HepG2 (cell line): Measurements from ENCODE around the gene AIF1. TPM values are rescaled to one million over a fixed set of nuclear protein-coding genes. Genes with fewer than 3 reads are reported as not detected.
A peak's percentile ranks its signal among the peaks of the same experiment; 100 is the strongest.

Source experiments
- CC2D1A ChIP-seq: sonication (generic); formaldehyde crosslinking; IDR thresholded peaks from 2 replicates; pipeline ENCODE4 v1.8.1; 2023; ENCODE audit warnings: mild to moderate bottlenecking, missing genetic modification reagents
- HCFC1 ChIP-seq: fragments of 150-350 bp; IDR thresholded peaks from 2 replicates; pipeline ENCODE4 v1.6.1; 2014; ENCODE audit warnings: low read depth, low read length
- HHEX ChIP-seq: IDR thresholded peaks from 2 replicates; pipeline ENCODE4 v1.6.1; 2016; ENCODE audit warnings: control low read depth
- HNF4A ChIP-seq: sonication (generic); formaldehyde crosslinking; IDR thresholded peaks from 2 replicates; pipeline ENCODE4 v1.4.0; 2020; ENCODE audit warnings: missing genetic modification reagents
- ISL2 ChIP-seq: sonication (generic); formaldehyde crosslinking; IDR thresholded peaks from 2 replicates; pipeline ENCODE4 v1.5.0; 2020; ENCODE audit warnings: missing genetic modification reagents
- MBD4 ChIP-seq: IDR thresholded peaks from 2 replicates; pipeline ENCODE4 v1.6.1; 2012; ENCODE audit warnings: low read length, inconsistent platforms, borderline replicate concordance
- MLXIP ChIP-seq: sonication (generic); formaldehyde crosslinking; IDR thresholded peaks from 2 replicates; pipeline ENCODE4 v1.9.0; 2021; ENCODE audit warnings: missing genetic modification reagents, borderline replicate concordance
- MTA3 ChIP-seq: sonication (generic); formaldehyde crosslinking; IDR thresholded peaks from 2 replicates; pipeline ENCODE4 v1.4.0; 2020; ENCODE audit warnings: missing genetic modification reagents
- PCBP1 ChIP-seq: fragments of 200-400 bp; formaldehyde crosslinking; IDR thresholded peaks from 2 replicates; pipeline ENCODE4 v1.6.1; 2017; ENCODE audit warnings: mild to moderate bottlenecking, low read depth, low read length, borderline replicate concordance
- RARA ChIP-seq: IDR thresholded peaks from 2 replicates; pipeline ENCODE4 v1.6.1; 2016; ENCODE audit warnings: missing genetic modification reagents, missing compliant biosample characterization
- RXRB ChIP-seq: IDR thresholded peaks from 2 replicates; pipeline ENCODE4 v1.6.1; 2016; ENCODE audit warnings: borderline replicate concordance, missing genetic modification reagents, missing compliant biosample characterization
- SALL1 ChIP-seq: sonication (generic); formaldehyde crosslinking; IDR thresholded peaks from 2 replicates; pipeline ENCODE4 v1.8.0; 2022; ENCODE audit warnings: mild to moderate bottlenecking, missing genetic modification reagents
- TEAD2 ChIP-seq: sonication (generic); formaldehyde crosslinking; IDR thresholded peaks from 2 replicates; pipeline ENCODE4 v1.9.0; 2021; ENCODE audit warnings: missing genetic modification reagents
- THAP11 ChIP-seq: IDR thresholded peaks from 2 replicates; pipeline ENCODE4 v1.6.1; 2016; ENCODE audit warnings: missing biosample characterization, missing genetic modification reagents
- UBTF ChIP-seq: sonication (generic); formaldehyde crosslinking; IDR thresholded peaks from 2 replicates; pipeline ENCODE4 v1.4.0; 2020; ENCODE audit warnings: mild to moderate bottlenecking, missing genetic modification reagents
- XBP1 ChIP-seq: sonication (generic); formaldehyde crosslinking; IDR thresholded peaks from 2 replicates; pipeline ENCODE4 v1.5.0; 2020; ENCODE audit warnings: missing genetic modification reagents
- ZMAT3 ChIP-seq: sonication (generic); formaldehyde crosslinking; conservative IDR thresholded peaks from 2 replicates; pipeline ENCODE4 v1.7.0; 2021; ENCODE audit warnings: missing genetic modification reagents
- ZNF121 ChIP-seq: sonication (generic); formaldehyde crosslinking; IDR thresholded peaks from 2 replicates; pipeline ENCODE4 v1.5.0; 2020; ENCODE audit warnings: mild to moderate bottlenecking, missing genetic modification reagents
- ZNF550 ChIP-seq: sonication (generic); formaldehyde crosslinking; IDR thresholded peaks from 2 replicates; pipeline ENCODE4 v1.4.0; 2020; ENCODE audit warnings: mild to moderate bottlenecking, missing genetic modification reagents, borderline replicate concordance
- ZNF569 ChIP-seq: sonication (generic); formaldehyde crosslinking; IDR thresholded peaks from 2 replicates; pipeline ENCODE4 v1.5.0; 2020; ENCODE audit warnings: mild to moderate bottlenecking, missing genetic modification reagents, moderate library complexity, borderline replicate concordance
- ZSCAN29 ChIP-seq: sonication (generic); formaldehyde crosslinking; conservative IDR thresholded peaks from 2 replicates; pipeline ENCODE4 v1.4.0; 2020; ENCODE audit warnings: mild to moderate bottlenecking, missing genetic modification reagents
- polyA plus RNA-seq, 8 experiments: library from polyadenylated mRNA; depleted of rRNA in 3 of 8; stranded (reverse) in 7 of 8; unstranded in 1 of 8; fragments of >200 nt; fragmentation: Illumina TruSeq in 4 of 8; extraction: Trizol in 4 of 8; gene quantifications; 2 replicates each; pipeline versions ENCODE4 v1.2.1 to v1.2.3, GENCODE V29; 2011 to 2016; ENCODE audit warnings: low read depth in 4 of 8, missing spikeins in 1 of 8, mixed read lengths in 1 of 8; ENCODE audit not compliant: insufficient read depth in 1 of 8
- total RNA-seq, 5 experiments: library from RNA; depleted of rRNA; stranded (reverse); fragments of >200 nt; fragmentation: Illumina TruSeq; extraction: Trizol; gene quantifications; 2 replicates each; pipeline ENCODE4 v1.2.3, GENCODE V29; 2016; ENCODE audit warnings: low read depth in 1 of 5
- TF ChIP-seq, protein P1 (sequence below): sonication (generic); formaldehyde crosslinking; IDR thresholded peaks from 2 replicates; pipeline ENCODE4 v1.4.0; 2020; ENCODE audit warnings: missing genetic modification reagents

Gene AIF1
- total and polyA plus RNA-seq, 2 of the 13 experiments (the other 11 are each of a cell fraction or from before 2014, with no cell fraction given), result 1.5 TPM; not detected in 1

DNA sequence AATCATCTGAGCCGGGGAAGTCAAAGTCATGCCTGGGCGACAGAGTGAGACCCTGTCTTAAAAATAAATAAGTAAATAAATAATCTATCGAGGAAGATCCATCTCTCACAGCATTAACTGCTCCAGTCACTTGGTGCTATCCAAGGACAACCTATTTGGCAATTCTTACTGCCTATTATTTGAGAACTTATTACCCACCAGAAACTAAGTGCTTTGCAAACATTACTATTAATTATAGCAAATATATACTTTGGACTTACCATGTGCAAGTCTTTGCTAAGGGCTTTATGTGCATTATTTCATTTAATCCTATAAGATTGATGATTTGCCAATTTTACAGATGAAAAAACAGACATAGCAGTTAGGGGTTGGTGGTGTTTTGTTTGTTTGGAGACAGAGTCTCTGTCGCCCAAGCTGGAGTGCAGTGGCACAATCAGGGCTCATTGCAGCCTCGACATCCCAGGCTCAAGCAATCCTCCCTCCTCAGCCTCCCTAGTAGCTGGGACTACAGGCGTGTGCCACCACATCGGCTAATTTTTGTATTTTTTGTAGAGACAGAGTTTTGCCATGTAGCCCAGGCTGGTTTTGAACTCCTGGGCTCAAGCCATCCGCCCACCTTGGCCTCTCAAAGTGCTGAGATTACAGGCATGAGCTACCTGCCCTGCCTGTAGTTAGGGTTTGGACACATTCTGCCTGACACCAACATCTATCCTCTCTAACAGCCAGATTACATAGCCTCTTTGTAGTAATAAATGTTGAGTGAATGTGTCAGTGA is 39.7 kb downstream of the AIF1 start (continued):
- TF ChIP-seq ZNF569 (CRISPR knock-in tag), result peak; percentile 32; the same call in 1 of the 2 replicates
- no peak for TF ChIP-seq UBTF
- TF ChIP-seq RXRB, result 0 out of 2 replicates have a peak, but pooled peaks have one; percentile 12
- TF ChIP-seq ZMAT3, result no peak
- TF ChIP-seq ZNF550 (CRISPR knock-in tag), result no peak
- no peak for TF ChIP-seq HCFC1
- 0 out of 2 replicates have a peak, but pooled peaks have one; percentile 17 for TF ChIP-seq ZNF121 (CRISPR knock-in tag)
- TF ChIP-seq MLXIP, result no peak
- TF ChIP-seq ZSCAN29 (CRISPR knock-in tag), result 0 out of 2 replicates have a peak, but pooled peaks have one; percentile 0
- 0 out of 2 replicates have a peak, but pooled peaks have one; percentile 15 for TF ChIP-seq CC2D1A (CRISPR knock-in tag)
- peak; percentile 26; the same call in 1 of the 2 replicates for TF ChIP-seq SALL1
- TF ChIP-seq HHEX (CRISPR knock-in tag), result 0 out of 2 replicates have a peak, but pooled peaks have one; percentile 28
- TF ChIP-seq MBD4, result no peak
- TF ChIP-seq TEAD2 (CRISPR knock-in tag), result no peak
- 0 out of 2 replicates have a peak, but pooled peaks have one; percentile 22 for TF ChIP-seq HNF4A
- TF ChIP-seq PCBP1, result no peak
- TF ChIP-seq XBP1, result no peak
- TF ChIP-seq RARA (CRISPR knock-in tag), result no peak
- no peak for TF ChIP-seq THAP11 (CRISPR knock-in tag)
- 0 out of 2 replicates have a peak, but pooled peaks have one; percentile 29 for TF ChIP-seq ISL2 (CRISPR knock-in tag)
- no peak for TF ChIP-seq MTA3 (CRISPR knock-in tag)
- TF ChIP-seq, protein P1, sequence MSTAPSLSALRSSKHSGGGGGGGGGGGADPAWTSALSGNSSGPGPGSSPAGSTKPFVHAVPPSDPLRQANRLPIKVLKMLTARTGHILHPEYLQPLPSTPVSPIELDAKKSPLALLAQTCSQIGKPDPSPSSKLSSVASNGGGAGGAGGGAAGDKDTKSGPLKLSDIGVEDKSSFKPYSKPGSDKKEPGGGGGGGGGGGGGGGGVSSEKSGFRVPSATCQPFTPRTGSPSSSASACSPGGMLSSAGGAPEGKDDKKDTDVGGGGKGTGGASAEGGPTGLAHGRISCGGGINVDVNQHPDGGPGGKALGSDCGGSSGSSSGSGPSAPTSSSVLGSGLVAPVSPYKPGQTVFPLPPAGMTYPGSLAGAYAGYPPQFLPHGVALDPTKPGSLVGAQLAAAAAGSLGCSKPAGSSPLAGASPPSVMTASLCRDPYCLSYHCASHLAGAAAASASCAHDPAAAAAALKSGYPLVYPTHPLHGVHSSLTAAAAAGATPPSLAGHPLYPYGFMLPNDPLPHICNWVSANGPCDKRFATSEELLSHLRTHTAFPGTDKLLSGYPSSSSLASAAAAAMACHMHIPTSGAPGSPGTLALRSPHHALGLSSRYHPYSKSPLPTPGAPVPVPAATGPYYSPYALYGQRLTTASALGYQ (CRISPR knock-in tag), result 0 out of 2 replicates have a peak, but pooled peaks have one; percentile 39
